Sciatic nerve (tissue), 2 donors: ENCODE measurements around the gene ZNF586. TPM values are rescaled to one million over a fixed set of nuclear protein-coding genes. Genes with fewer than 3 reads are reported as not detected.
"Not testable (repeated sequence)": the region's sequence is repeated elsewhere in the genome, so short reads cannot be mapped to it uniquely, and the experiment has no call there.

Source experiments
- ATAC-seq: fragments of 200-7000 bp; cut with Tn5 transposase; one replicate; pipeline ENCODE4 v1.9.1; 2020; ENCODE audit warnings: mild to moderate bottlenecking, moderate library complexity
- DNase-seq: peaks from one replicate; pipeline ENCODE4 v3.0.0-alpha.2; 2020; ENCODE audit warnings: low spot score
- intact Hi-C: fragments of 100-400 bp; cut with DNase I; formaldehyde crosslinking; loops from one replicate; pipeline ENCODE4 v1.14.2; 2022
- total RNA-seq: library from RNA; stranded (reverse); fragmentation: NEBNext Ultra II Directional; extraction: Animal tissue kit (Norgen Biotek cat#: 25700); gene quantifications from one replicate; pipeline ENCODE4 v1.2.1, GENCODE V29; 2021
- donor health status: DM: no; HTN: no; CAD: no.
- donor health status: DM: no; HTN: no; CAD: no.

ZNF586 gene
- total RNA-seq, 1 donor from 2014 or later, result 20.0 TPM

DNA sequence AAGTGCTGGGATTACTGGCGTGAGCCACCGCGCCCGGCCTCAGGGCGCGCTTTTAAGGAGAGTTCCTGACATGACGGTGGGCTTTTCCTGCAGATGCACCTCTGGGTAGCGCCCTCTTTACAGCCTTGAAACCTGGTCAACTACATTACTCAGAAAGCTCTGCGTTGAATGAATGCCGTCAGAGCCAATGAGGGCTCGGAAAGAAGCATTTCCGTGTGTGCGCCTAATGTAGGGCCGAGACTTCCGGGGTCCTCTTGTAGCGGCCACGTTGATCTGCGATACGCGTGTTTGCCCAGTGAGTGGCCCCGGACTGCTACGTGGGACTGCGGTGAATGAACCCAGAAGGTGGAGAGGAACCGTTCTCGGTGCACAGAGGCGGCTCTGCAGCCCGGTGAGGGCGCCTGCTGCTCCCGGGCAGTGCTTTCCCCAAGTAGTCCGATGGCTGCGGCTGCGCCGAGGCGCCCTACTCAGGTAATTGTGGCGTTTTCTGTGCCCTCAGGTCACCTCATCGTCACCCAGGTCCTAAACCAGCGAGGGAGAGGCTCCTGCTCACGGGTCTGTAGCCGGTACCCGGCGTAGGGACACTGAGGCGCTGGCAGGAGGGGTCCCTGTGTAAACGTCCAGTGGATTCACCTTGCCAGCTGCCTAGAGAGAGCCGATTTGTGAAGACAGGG, 50.1 kb downstream of the ZNF586 start:
- intact Hi-C loops, result no loop called here
- ATAC-seq (peak; percentile 94), DNase-seq (peak; percentile 82)

GRCh38 chr19:57820599-57820998, 51.1 kb downstream of the ZNF586 start:
- intact Hi-C loops, result no loop called here

DNA sequence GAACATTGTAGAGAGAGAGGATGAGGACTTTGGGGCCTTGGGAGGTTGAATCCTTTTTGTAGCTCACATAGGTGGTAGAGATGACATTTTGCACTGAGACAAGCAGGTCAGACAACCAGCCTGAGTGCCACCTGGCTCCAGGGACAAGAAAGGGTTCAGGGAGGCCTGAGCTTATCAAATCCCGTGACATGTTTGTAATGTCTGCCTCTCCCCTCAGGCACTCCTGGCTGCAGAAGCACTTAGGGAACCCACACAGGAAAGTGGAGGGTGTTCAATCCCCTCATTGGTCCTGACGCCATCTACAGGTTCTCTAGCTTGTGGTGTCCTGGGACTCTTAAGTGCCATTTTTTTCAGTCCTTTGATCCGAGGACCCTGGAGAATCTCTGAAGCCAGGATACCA, 51.6 kb downstream of the ZNF586 start:
- ATAC-seq, intact Hi-C loops, DNase-seq: not testable (repeated sequence)

More at GRCh38 chr19:57820599-57820998, 51.1 kb downstream of the ZNF586 start:
- no peak for ATAC-seq
- DNase-seq, result no peak

DNA sequence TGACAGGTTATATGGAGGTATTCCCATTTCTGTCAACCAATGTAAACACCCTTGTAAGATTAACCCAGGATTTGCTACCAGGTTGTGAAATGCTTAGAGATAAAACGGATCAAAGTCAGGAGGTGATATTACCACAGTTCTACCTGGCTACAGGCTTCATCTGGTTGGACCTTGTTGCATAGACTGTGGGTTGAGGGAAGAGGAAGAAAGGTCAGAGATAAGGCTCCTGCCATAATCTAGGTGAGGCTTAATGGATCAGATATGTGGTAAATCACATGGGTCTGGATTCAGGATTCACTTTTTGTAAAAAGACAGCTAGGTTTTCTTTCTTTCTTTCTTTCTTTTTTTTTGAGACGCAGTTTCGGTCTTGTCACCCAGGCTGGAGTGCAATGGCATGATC, 52.0 kb downstream of the ZNF586 start:
- DNase-seq, intact Hi-C loops, ATAC-seq: not testable (repeated sequence)

DNA sequence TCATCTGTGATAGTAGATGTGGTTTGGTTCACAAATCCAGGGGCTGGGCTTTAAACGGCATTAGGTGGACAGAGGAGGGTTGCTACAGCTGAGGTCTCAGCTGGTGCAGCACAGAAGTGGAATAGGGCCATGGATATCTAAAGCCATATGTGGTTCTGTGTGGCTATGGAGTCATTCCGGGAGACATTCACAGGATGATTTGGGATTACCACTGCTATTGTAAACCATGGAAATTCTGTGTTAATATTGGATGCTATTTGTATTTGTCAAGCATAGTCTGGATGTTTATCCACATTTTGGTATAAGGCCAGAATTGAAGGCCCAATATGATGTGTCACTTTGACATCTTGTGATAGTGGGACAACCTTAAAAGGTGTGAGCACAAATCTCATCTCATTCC, 53.7 kb downstream of the ZNF586 start:
- DNase-seq, intact Hi-C loops, ATAC-seq: not testable (repeated sequence)

- DNase-seq, ATAC-seq, intact Hi-C loops: not testable (repeated sequence)
Observed at GRCh38 chr19:57823608-57824007, 54.1 kb downstream of the ZNF586 start.

DNA sequence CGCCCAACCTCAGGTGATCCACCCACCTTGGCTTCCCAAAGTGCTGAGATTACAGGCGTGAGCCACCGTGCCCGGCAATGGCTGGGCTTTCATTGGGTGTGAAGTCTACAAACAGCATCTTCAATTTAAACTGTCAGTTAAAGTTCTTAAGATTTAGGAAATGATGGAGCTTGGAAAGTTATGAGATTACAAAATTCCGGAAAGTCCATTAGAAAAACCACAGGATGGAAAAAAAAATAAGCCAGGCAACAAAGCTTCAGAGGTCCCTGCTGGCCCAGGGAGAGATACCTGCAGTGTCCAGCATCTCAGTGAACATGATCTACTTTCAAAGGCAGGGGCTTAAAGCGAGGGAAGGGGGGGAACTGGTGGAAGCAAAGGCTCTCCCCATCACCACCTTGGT, 56.0 kb downstream of the ZNF586 start:
- DNase-seq, result no peak
- intact Hi-C loops, result no loop called here
- no peak for ATAC-seq

GRCh38 chr19:57829316-57829715, 59.8 kb downstream of the ZNF586 start:
- intact Hi-C loops, result no loop called here
- ATAC-seq, result no peak

DNA sequence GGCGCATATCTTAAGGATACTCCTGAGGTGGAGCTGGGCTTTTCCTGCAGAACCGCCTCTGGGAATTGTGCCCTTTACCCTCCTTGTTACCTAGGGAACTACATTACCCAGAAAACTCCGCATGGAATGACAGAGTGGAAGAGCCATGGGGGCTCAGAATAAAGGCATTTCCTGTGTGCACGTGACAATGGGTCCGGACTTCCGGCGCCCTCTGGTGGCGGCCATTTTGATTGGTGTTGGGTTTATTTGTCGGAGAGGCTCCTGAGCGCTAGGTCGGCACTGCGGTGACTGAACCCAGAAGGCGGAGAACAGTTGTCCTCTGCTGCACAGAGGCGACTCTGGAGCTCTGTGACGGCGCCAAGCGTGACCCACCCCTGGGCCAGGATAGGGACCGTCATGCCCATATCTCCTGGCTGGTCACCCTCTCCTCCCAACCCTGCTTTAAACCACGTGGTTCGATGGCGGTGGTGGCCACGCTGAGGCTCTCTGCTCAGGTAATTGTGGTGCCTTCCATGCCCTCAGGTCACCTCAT, 60.7 kb downstream of the ZNF586 start, which contains the start of gene ZNF587B:
Gene ZNF587B (plus strand): TSS at position 229 of the 532 bp plus-strand sequence. CDS start 230 bp downstream, at position 459.
- intact Hi-C loops, result no loop called here
- DNase-seq, result no peak
- peak; percentile 85 for ATAC-seq

More at GRCh38 chr19:57829316-57829715, 59.8 kb downstream of the ZNF586 start:
- no peak for DNase-seq

Other genes with a start within 250 kb of the ZNF586 start
- 9.5 TPM for gene ZNF549, start 242.3 kb upstream of the ZNF586 start, total RNA-seq
- 11.3 TPM for gene ZNF550, start 209.8 kb upstream of the ZNF586 start, total RNA-seq
- 6.4 TPM for gene ZNF416, start 190.8 kb upstream of the ZNF586 start, total RNA-seq
- 4.9 TPM for gene ZIK1, start 185.5 kb upstream of the ZNF586 start, total RNA-seq
- 3.2 TPM for gene ZNF530, start 169.8 kb upstream of the ZNF586 start, total RNA-seq
- gene ZNF134, start 155.4 kb upstream of the ZNF586 start, total RNA-seq, result 16.5 TPM
- gene ZNF211, start 136.5 kb upstream of the ZNF586 start, total RNA-seq, result 17.7 TPM
- gene ZSCAN4, start 100.7 kb upstream of the ZNF586 start, total RNA-seq, result not detected
- 8.0 TPM for gene ZNF551, start 87.7 kb upstream of the ZNF586 start, total RNA-seq
- gene ZNF154, start 60.5 kb upstream of the ZNF586 start, total RNA-seq, result 1.8 TPM
- 3.9 TPM for gene ZNF671, start 42.1 kb upstream of the ZNF586 start, total RNA-seq
- gene ZNF776, start 22.9 kb upstream of the ZNF586 start, total RNA-seq, result 18.1 TPM
- 6.6 TPM for gene ZNF552, start 45.2 kb downstream of the ZNF586 start, total RNA-seq
- 13.2 TPM for gene ZNF587B, start 60.6 kb downstream of the ZNF586 start, total RNA-seq
- 40.1 TPM for gene ZNF587, start 80.2 kb downstream of the ZNF586 start, total RNA-seq
- 10.2 TPM for gene ZNF814, start 119.4 kb downstream of the ZNF586 start, total RNA-seq
- gene ZNF417, start 146.9 kb downstream of the ZNF586 start, total RNA-seq, result 24.8 TPM
- 14.0 TPM for gene ZNF418, start 165.7 kb downstream of the ZNF586 start, total RNA-seq
- gene ZNF256, start 178.0 kb downstream of the ZNF586 start, total RNA-seq, result 6.5 TPM
- 0.94 TPM for gene C19orf18, start 204.9 kb downstream of the ZNF586 start, total RNA-seq
- gene ZNF606, start 233.1 kb downstream of the ZNF586 start, total RNA-seq, result 20.3 TPM